Measurements from ENCODE around the gene KLHL26. TPM values are rescaled to one million over a fixed set of nuclear protein-coding genes. Genes with fewer than 3 reads are reported as not detected.
"Not testable (repeated sequence)": the region's sequence is repeated elsewhere in the genome, so short reads cannot be mapped to it uniquely, and the experiment has no call there.

The KLHL26 gene
- polyA plus RNA-seq (2013, experiment 1 of 2; ENCODE audit: insufficient read length) = 3.0 TPM
- 2.2 TPM for polyA plus RNA-seq (2013, experiment 2 of 2; ENCODE audit: insufficient read length)

GRCh38 chr19:18636969-18637629, at the start of gene KLHL26:
Gene KLHL26 (plus strand): TSS chr19:18637028. CDS start chr19:18637055, 27 bp downstream.
- DNase-seq = no peak

DNA sequence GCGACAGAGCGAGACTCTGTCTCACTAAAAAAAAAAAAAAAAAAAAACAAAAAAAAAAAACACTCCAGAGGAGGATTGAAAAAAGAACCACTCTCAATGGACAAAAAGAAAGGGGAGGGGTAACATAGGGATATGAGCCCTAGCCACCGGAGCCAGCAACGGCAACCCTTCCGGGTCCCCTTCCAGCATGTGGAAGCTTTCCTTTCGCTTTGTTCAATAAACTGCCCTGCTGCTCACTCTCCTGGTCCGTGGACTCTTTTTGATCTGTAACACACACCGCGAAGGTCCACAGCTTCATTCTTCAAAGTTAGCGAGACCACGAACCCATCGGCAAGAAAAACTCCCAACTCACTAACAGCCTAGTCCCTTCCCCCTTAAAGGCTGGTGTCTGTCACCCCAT, 49.3 kb upstream of the KLHL26 start:
- DNase-seq = no peak

DNA sequence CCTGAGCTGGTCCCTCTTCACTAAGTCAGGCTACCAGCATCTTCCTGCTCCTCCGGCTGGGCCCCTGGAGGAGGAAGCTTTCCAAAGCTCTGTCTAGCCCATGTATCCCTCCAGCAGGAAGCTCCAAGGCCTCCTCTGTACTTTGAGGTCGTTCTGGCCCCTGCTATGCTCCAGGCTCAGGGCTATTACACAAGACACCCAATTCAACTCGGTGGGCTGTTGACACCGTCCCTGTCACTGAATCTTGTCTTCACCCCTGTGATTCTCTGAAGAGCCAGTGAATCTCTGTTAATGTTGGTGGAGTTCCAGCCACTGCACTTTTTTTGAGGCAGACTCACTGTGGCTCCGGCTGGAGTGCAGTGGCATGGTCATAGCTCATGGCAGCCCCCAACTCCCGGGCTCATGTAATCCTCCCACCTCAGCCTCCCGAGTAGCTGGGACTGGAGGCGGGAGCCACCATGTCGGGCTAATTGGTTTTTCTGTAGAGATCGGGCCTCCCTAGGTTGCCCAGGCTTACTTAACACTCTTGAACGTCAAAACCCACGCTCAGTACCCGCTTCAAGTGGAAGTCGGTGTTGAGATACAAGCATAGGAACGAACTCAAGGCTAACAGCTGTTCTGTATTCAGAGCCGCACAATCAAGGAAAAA, 48.7 kb upstream of the KLHL26 start:
- no peak for DNase-seq

DNA sequence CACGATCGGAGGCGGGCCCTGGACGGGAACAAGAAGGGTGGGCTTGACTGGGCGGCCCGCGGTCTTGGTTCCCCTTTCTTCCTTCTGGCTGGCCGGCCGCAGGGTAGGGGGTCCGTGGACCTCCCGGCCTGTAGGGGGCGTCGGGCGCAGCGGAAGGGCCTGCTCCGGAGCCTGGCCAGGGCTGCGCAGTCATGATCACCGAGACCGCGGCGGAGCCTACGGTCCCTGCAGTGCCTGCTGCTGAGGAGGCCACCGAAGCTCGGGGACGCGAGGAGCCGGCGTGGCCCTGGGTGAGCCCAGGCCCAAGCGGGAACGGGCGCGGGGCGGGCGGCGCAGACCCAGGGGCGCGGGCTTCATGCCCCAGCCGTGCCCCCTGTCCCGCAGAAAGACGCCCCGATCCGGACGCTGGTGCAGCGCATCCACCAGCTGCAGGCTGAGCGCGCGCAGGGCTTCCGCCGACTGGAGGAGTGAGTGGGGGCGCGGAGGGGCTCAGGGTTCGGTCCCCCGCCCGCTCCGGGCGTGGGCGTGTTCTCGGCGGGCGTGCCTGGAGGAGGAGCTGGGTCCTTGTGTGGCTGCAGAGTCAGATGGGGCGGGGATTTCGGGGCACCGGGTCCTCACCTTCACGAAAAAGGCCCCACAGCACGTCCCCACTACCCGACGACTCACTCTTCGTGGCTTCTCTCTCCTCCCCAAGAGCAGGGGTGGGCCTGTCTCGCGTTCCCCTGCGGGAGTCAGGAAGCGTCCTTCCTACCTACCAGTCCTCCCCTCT, 48.0 kb upstream of the KLHL26 start, which contains the start of gene REX1BD:
REX1BD (plus strand) TSS at position 188 of the 769 bp plus-strand sequence; CDS start at position 192, 4 bp downstream.
- DNase-seq = peak; percentile 81

DNA sequence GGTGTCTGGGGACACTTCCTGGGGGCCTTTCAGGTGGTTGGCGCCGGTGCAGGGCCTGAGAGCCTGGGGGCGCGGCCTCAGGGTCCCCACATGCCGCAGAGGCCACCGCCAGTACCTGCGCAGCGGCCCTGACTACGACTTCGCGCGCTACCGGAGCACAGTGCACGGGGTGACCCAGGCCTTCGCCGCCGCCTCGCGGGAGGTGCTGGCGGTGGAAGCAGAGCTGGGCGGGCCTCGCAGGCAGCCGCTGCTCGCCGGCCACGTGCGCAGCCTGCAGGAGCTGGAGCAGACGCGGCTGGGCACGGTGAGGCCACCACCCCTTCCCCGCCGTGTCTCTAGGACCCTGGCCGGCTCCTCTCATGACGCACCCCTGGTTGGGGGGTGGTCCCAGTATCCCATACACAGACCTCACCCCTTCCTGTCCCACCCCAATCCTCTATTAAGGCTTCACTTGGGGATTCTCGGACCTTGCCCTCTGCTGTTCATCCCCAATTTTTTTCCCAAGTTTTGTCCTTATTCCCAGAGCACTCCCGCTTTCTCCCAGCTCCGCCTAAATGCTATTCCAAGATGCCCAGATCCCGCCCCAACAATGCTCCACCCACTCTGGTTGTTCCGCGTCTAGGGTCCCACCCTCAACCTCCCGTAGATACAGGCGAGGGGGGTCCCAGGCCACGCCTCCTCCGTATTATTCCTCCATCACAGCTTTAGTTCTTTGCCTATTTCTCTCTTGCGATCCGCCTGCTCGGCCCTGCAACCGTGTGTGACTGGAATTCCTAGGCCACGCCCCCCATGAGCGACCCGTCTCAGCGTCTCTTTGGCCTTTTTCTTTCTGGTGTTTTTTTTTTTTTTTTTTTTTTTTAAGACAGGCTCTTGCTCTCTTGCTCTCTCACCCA, 47.2 kb upstream of the KLHL26 start:
- peak; percentile 71 for DNase-seq

DNA sequence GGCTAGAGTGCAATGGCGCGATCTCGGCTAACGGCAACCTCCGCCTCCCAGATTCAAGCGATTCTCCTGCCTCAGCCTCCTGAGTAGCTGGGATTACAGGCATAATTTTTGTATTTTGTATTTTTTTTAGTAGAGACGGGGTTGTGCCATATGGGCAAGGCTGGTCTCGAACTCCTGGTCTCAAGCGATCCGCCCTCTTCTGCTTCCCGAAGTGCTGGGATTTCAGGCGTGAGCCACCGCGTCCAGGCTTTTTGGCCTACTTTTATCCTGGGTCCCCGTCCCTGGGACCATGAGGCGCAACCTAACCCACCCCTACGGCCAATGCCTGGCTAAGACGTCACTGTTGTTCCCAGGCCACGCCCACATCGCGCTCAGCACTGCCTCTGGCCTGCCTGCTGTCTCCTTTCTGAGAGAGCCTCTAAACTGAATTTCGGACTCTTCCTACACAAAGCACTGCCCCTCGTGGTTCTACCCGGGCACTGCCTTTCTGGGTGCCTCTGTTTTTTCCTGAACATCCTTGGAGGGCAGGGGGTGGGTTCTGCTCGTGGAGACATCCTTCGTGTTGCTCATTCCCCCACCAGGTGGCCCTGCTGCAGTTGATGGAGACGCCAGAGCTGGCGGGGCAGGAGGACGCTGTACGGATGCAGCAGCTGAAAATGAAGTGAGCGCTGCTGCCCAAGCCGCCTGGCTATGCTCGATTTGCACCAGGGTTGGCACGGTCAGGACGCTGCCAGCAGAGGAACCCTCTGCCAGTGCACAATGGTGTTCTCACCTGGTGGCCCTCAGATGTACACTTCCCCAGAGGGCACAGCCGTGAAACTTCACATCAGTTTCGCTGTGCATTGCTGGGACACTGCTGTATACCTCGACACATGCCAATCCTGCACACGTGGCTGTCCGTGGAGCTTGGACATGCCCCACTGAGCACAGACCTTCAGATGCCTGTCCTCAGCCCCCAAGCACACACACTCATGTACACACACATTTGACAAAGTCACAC, 46.3 kb upstream of the KLHL26 start:
- peak; percentile 81 for DNase-seq

DNA sequence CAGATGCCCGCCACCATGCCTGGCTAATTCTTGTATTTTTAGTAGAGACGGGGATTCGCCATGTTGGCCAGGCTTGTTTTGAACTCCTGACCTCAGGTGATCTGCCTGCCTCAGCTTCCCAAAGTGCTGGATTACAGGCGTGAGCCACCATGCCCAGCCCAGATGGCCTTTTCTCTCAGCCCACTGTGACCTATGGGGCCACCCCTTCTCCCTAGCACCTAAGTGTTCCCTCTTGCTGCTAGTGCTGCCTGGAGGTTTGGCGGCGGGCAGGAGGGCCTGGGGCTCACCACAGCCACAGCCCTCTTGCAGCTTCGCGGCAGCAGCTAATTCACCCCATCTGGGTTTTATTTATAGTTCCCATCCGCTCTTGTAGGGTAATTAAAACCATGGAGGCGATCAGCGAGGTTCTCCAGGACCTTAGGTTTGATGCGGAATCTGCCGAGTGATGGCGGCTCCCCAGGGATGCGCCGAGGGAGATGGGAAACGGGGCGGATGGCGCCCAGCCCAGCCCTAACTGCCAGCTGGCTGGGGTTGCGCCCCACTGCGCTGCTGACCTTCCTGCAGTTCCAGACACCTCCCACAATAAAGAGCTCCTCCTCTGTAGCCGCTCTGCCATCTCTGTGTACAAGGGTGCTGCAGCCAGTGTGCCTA, 45.0 kb upstream of the KLHL26 start:
- peak; percentile 83 for DNase-seq

GRCh38 chr19:18592732-18593131, 44.1 kb upstream of the KLHL26 start:
- not testable (repeated sequence) for DNase-seq

DNA sequence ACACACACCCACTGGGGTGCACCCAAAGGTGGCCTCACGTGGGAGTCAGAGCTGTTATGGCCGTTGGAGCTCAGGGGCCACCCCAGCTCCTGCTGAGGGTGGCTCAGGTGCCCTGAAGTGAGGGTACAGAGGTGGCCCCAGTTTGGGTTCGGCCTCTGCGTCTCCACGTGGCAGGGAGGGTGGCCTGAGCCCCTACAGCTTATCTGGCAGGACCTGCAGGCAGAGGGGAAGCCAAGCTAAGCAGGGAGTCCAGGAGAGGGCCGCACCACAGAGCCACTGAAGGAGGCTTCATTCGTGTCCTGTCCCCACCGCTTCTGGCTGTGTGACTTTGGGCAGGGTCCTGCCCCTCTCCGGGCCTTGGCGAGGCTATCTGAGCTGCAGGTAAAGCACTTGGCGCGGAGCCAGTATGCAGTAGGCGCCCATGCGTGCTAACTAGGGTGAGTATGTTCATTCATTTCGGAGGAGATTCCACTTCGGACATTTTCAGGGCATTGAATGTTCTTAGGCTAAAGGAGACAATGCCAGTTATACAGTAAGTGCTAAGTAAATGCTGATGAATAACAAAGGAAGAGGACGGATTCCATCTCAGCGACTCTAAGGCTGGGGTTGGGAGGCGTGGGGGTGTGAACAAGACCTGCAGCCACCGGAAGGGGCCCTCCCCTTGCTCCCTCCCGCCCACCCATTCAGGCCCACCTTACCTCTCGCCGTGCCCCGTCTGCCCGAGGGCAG, 43.3 kb upstream of the KLHL26 start:
- no peak for DNase-seq

- peak; percentile 70 for DNase-seq
Measured at GRCh38 chr19:18594096-18594823, 42.6 kb upstream of the KLHL26 start.

DNA sequence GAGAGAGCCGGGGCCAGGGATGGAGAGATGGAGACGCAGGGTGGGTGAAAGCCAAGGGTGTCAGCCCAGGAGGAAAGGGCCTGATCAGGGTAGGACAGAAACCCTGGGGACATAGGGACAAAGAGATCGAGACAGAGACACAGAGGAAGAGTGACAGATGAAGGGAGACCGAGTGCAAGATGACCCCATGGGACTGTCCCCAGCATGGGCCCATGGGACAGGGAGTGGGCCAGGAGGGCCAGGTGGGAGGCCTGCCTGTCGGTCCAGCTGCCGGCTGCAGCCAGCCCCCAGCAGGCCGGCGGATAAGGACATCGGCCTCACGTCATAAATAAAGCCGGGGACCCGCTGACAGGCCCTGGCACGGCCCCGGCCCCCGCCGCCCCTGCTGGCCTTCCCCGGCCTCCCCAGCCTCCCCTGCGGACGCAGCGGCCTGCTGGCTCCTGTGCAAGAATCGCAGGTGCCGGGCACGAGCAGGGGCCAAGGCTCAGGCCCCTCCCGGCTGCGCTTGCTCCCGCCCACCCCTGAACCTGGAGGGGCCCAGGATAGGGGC, 41.9 kb upstream of the KLHL26 start:
- DNase-seq = no peak

DNA sequence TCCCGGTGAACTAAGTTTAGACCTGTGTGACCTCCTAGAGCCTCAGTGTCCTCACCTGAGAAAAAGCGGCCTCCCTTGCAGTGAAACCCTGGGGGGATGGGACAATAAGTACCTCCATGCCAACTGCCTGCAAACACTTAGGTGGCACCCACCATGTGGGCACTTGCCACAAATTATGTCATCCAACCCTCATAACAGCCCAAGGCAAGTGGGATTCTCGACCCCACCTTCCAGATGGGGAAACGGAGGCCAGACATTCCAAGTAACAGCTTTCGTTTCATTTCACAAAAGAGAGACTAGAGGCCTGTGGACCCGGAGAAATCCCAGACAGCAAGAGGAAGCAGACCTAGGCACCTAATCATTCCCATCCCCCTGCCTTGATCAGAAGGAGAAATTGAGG, 41.4 kb upstream of the KLHL26 start:
- no peak for DNase-seq

DNA sequence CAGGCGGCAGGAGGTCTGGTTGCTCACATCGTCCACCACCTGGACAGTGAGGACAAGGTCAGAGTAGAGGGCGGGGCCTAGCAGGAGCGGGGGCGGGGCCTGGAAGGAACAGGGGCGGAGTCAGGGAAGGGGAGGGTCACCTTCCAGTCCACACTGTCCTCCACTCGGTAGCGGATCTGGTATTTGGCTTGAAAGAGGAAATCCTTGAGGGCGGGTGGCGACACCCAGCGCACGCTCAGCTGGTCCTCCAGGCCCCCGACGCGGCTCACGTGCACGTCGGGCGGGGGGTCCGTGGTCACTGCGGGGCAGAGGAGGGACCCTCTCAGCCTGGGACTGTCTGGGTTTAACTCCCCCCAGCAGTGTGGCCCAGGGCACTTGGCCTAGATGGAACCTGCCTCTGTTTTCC, 40.1 kb upstream of the KLHL26 start:
- DNase-seq = peak; percentile 23

- DNase-seq = no peak
Measured at GRCh38 chr19:18597809-18598660, 38.8 kb upstream of the KLHL26 start.

- no peak for DNase-seq
Measured at GRCh38 chr19:18599485-18599884, 37.3 kb upstream of the KLHL26 start.

GRCh38 chr19:18600692-18601397, 36.0 kb upstream of the KLHL26 start:
- DNase-seq = not testable (repeated sequence)

DNA sequence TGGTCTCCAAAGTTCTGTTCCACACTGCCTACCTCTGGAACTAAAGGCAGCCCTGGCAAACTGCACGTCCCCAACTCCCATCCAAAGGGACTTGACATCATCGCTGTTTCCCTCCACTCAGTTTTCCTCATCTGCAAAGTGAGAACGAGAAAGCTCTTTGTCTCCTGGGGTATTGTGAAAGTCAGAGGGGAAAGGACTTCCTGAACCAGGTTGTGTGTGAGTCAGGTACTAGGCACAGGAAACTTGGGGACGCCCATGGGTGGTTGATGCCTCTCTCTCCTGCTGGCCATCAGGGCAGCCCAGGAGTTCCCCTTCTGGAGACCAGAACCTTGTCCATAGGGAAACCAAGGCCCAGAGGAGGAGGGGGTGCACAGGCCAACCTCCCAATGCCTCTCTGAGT, 35.0 kb upstream of the KLHL26 start:
- no peak for DNase-seq

Measured in fibroblast of skin of scalp (primary cell).